Fibroblast of lung (primary cell): ENCODE results near the gene RGS12.

Source experiments
- CTCF ChIP-seq, 2 donors: IDR thresholded peaks in 1 of 2; conservative IDR thresholded peaks in 1 of 2; 1 replicate in 1 of 2; 2 replicates in 1 of 2; pipeline ENCODE4 v1.5.1; 2011 to 2012; ENCODE audit warnings: low read length in 2 of 2, control low read depth in 1 of 2, inconsistent platforms in 1 of 2, low read depth in 1 of 2, mild to moderate bottlenecking in 1 of 2
- EZH2 ChIP-seq: IDR thresholded peaks from 2 replicates; pipeline ENCODE4 v1.5.1; 2012; ENCODE audit warnings: low read length, control low read depth, mild to moderate bottlenecking; ENCODE audit errors: missing control alignments

DNA sequence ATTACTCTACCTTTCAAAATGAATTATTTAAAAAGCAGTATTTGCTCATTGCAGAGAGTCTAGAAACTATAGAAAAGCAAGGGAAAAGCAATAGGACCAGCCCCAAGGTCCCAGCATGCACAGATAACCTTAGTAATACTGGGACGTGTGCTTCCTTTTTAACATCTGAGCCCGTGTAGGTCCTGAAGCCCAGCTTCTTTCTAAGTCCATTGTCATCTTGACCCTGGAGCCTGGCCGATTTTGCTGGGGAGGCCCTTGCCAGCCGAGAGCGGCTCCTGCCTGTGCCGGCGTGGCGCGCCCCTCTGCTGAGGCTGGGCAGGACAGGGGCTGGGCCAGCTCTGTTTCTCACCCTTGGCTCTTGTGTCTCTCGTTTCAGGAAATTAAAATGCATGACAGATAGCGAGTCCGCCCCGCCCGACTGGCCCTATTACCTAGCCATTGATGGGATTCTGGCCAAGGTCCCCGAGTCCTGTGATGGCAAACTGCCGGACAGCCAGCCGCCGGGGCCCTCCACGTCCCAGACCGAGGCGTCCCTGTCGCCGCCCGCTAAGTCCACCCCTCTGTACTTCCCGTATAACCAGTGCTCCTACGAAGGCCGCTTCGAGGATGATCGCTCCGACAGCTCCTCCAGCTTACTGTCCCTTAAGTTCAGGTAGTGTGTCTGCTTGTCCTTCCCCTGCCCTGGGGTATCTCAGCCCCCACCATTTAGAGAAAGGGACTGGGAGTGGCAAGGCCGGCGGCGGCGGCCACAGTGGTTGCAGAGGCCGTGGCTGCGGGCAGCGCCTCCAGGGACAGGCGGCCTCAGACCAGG is 39.8 kb upstream of the RGS12 start:
- TF ChIP-seq CTCF (conservative IDR thresholded peaks at IDR 0.05 in 1 of 2, IDR thresholded peaks at IDR 0.05 in 1 of 2; ENCODE audit: low read depth in 1 of 2, low read length in 2 of 2), result no peak
- TF ChIP-seq EZH2, result no peak
